Activated effector memory CD4-positive, alpha-beta T cell treated with anti-CD3 and anti-CD28 coated beads, Interleukin-2, amount 50 U/mL, for 16 hours (primary cell): Measurements from ENCODE around the gene TMEM256.
"Not testable (repeated sequence)": the region's sequence is repeated elsewhere in the genome, so short reads cannot be mapped to it uniquely, and the experiment has no call there.

Experiments used
- DNase-seq: peaks from one replicate; pipeline ENCODE4 v3.0.0-alpha.2; 2020

Gene TMEM256

DNA sequence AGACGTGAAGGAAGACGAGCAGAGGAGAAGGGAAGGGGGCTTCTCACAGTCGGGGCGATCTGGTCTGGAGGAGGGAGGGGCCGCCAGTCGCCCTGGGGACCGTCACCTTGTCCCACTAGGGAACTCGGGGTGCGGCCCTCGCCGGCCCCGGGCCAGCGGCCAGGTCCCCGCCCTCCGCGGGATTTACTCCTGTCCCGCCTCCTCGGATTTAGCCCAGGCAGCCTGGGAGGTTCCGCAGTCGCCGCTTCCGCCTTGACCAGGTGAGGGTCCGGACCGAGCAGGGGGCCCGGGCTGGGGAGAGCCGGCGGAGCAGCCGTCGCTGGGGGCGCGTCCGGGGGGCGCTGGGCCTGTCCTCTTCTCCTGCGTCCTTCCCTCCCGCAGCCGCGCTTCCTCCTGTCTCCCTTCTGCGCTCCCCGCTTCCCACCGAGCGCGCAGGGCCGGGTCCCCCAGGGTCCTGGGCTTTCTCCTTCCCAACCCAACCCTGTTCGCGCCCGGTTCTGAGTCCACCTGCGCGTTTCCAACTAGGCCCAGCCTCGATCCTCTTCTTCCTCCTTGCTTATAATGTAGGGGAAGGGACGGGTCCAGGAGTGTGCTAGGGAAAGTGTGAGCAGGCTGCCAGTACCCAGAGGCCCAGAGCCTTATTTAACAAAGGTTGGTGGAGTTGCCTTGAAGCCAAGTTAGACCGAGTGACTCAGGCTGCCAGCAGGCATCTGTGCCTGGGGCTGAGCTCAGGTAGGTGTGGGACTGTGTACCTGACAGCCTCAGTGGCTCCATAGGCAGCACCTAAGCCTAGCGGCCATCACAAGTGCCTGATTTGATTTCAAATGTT, 22.8 kb downstream of the TMEM256 start, which contains the start of gene TNK1:
TNK1 (plus strand) TSS at position 235 of the 829 bp plus-strand sequence. CDS start 1,838 bp downstream, outside the sequence.
- DNase-seq: no peak

DNA sequence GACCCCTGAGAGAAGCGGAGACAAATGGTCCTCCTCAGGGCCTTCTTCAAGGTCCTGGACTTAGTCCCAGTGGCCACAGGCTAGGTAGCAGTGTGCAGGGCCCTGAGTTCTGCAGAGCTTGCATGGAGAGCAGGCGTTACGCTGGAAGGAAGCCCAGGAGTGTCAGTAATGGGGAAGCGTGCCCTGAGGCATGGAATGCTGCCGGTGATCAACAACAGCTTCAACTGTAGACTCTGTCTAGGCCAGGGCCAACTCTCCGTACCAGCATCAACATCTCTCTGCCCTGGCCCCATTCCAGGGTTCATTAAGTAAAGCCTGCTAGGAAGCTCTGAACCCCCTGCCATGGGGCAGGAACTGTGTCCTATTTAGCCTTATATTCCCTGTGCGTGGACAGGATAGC, 23.6 kb downstream of the TMEM256 start:
- DNase-seq: no peak

DNA sequence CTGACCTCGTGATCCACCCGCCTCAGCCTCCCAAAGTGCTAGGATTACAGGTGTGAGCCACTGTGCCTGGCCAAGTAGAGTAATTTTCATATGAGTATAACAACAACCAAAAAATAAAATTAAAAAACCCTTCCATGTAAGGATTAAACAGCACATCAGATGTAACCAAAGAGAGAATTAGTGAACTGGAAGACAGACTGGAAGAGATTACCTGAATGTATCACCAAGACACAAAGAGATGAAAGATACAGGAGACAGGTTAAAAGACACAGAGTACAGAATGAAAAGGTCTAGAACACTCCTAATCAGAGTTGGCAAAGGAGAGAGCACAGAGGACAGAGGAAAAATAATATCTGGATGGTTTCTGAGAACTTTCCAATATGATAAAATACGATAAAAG, 24.8 kb downstream of the TMEM256 start:
- no peak for DNase-seq

DNA sequence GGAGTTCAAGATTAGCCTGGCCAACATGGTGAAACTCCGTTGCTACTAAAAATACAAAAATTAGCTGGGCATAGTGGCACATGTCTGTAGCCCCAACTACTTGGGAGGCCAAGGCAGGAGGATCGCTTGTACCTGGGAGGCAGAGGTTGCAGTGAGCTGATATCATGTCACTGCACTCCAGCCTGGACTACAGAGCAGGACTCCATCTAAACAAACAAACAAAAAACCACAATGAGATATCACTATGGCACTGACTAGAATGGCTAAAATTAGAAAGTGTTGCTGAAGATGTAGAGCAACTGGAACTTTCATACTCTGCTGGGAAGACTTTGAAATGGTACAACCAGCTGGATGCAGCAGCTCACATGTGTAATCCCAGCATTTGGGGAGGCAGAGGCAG, 29.5 kb downstream of the TMEM256 start:
- no peak for DNase-seq

DNA sequence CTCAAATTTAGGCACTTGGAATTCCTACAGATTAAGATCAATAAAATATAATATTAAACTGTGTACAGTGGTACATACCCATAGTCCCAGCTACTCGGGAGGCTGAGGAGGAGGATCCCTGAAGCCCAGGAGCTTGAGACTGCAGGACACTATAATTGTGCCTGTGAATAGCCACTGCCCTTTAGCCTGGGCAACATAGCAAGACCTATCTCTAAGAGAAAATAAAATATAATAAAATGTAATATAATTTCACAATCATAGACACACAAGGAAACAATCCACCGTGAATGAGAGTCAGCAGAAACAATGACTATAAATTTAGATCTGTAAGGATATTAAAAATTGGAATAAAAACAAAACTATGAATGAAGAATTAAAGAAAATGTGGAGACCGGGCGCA, 33.0 kb downstream of the TMEM256 start:
- no peak for DNase-seq

DNA sequence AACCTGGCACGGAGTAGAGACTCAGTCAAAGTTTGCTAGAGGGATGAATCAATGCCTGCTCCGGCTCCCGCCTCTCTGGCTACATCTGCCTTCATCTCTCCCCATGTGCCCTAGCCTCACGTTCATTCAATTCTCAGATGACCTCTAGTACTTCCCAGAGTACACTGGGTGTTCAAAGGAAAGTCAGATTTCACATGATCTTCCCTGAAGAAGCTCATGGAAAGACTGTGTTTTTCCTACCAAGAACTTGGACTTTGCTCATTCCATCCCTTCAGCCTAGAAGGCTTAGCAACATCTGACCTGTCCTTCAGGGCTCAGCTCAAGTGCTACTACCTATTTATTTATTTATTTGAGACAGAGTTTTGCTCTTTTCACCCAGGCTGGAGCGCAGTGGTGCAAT, 34.1 kb downstream of the TMEM256 start:
- DNase-seq: no peak

DNA sequence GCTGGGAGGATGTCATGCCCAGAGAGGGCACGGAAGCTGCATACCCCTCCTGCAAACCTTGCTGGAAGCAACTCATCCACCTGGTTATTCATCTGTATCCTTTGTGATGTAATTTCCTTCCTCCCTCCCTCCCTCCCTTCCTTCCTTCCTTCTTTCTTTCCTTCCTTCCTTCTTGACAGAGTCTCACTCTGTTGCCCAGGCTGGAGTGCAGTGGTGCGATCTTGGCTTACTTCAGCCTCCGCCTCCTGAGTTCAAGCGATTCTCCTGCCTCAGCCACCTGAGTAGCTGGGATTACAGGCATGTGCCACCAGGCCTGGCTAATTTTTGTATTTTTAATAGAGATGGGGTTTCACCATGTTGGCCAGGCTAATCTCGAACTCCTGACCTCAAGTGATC, 35.3 kb downstream of the TMEM256 start:
- DNase-seq: not testable (repeated sequence)

DNA sequence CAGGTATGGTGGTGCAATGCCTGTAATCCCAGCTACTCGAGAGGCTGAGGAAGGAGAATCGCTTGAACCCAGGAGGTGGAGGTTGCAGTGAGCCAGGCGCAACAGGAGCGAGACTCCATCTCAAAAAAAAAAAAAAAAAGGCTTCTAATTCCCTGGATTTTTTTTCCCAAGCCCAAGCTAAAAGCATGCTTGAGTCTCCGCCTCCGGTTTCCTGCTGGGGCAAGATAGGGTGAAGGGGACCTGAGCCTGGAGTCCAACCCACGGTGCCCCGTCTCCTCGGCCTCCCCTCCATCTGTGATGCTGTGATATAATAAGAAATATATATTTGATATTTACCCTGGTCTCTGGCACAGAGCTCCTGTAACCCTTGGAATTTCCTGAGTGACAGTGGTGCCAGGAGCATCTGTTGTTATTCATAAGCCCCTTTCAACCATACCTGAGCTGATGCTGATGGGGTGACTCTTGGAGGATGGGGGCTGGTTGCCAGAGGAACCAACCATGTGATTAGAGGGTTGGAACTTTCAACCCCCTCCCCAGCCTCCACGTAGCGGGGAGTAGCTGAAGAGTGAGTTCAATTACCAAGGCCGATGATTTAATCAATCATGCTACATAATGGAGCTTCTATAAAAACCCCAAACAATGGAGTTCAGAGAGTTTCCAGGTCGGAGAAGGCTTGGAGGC, 35.8 kb downstream of the TMEM256 start:
- DNase-seq: no peak

DNA sequence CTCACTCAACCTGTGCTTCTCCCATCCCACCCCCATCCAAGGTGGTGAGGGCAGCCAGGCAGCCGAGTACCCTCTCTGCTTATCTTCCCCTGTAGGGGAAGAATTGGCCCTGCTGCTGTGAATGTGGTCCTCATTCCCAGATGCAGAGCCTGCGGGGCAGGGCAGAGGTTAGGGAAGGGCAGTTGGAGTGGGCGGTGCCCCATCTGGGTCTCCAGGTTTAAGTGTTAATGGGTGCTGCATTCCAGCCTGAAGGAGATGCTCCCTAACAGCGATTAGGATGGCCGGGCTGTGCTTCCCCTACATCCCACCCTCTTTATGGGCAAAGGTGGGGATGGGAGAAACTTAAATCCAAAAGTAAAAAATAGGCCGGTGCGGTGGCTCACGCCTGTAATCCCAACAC, 36.8 kb downstream of the TMEM256 start:
- no peak for DNase-seq

DNA sequence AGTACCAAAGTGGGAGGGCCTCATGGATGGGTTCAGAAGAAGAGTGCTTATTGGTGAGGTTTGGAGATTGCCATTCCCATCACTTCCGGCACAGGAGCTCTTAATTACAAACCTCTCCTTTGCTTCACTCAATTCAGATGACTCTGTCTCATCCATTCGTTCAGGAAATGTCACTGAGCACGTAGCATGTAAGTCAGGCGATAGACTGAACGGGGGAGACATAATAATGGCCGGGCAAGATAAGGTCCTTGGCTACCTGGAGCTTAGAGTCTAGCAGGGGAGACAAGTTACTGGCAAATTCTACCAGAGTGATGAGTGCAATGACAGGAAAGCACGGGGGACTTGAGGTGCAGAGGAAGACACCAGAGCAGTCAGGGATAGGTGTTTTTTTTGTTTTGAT, 37.9 kb downstream of the TMEM256 start:
- not testable (repeated sequence) for DNase-seq

DNA sequence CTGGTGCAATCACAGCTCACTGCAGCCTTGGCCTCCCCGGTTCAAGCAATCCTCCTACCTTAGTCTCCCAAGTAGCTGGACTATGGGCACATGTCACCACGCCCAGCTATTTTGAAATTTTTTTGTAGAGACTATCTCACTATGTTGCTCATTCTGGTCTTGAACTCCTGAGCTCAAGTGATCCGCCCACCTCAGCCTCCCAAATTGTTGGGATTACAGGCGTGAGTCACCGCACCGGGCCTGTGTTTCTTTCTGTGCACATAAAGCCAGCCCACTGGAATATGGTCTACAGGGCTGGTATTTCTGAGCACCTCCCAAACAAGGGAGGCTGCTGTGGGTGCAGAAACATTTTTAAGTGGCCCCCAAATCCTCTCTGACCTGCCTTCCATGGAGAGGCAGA, 40.6 kb downstream of the TMEM256 start:
- no peak for DNase-seq

DNA sequence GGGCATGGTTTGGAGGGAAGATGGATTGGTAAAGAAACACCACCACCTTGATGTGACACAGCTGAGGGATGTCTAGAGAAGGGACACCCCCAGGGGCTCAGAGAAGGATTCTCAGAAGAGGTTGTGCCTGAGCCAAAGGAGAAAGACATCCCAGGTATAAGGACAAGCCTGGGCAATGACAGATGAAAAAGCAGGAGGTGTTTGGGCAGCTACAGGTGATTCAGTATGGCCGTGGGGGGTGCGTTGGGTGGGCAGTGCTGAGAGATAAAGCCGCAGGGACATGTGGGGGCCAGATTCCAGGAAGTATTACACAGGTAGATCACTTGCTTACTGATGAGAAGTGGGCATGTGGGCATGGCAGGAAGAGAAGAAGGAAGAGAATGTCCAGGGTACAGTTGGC, 42.0 kb downstream of the TMEM256 start:
- DNase-seq: no peak

DNA sequence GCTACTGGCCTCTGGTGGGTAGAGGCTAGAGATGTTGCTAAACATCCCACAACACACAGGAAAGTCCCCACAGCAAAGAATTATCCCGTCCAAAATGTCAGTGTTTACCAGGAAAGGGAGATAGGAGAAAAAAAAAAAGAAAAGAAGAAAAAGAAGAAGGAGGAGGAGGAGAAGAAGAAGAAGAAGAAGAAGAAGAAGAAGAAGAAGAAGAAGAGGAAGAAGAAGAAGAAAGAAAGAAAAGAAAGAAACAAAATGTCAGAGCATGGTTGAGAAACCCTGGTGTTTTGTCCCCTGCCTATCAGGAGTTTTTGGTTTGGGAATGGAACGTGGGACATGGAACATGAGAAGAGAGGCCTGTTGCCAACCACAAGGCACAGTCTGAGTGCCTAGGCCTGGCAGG, 46.5 kb downstream of the TMEM256 start:
- DNase-seq: no peak

DNA sequence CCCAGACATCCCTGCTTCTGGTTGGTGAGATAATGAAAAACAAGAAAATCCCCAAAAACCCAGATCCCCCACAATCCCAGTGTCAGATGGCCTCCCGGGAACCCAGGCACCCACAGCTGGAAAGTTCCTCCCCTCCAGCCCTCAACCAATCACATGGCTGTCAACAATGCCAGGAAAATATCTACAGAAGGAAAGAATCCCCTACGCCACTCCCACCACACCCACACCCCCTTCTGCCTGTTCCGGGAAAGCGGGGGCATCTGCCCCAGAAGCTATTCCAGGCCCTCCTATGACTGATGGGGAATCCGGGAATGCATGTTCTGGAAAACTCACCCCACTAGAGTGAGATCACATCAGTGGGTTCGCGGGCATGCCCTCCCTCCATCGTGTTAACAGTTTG, 47.1 kb downstream of the TMEM256 start:
- DNase-seq: no peak

DNA sequence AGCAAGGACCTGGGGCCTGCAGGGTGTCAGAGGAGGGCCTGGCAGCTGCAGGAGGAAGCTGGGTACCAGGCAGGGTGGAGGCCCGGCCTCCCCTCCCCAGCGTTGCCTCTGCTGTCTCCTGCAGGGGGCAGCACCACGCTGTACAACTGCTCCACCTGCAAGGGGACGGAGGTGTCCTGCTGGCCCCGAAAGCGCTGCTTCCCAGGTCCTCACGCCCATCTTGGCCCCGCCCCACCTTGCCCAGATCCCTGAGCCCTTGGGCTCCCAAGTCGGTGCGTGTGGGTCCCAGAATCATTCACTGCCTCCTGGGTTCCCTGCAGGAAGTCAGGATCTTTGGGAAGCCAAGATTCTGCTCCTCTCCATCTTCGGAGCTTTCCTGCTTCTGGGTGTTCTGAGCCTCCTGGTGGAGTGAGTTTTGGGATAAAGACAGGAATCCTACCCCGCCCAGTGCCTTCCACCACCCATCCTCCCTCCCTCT, 47.8 kb downstream of the TMEM256 start:
- peak; percentile 94 for DNase-seq

DNA sequence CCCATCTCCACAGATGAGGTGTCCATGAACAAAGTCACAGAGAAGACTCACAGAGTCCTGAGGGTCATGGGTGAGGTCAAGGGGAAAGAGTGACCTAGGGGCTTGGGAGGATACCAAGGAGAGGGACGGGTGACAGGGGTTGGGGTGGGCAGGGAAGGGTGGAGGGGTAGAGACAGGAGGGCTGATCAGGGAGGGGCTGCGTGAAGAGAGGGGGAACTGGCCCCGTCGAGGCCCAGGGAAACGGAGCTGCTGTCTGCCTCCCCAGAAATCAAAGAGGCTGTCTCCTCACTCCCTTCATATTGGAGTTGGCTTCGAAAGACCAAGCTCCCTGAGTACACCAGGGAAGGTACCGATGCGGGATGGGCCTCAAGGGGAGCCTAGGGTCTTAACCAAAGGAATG, 48.3 kb downstream of the TMEM256 start:
- DNase-seq: no peak

DNA sequence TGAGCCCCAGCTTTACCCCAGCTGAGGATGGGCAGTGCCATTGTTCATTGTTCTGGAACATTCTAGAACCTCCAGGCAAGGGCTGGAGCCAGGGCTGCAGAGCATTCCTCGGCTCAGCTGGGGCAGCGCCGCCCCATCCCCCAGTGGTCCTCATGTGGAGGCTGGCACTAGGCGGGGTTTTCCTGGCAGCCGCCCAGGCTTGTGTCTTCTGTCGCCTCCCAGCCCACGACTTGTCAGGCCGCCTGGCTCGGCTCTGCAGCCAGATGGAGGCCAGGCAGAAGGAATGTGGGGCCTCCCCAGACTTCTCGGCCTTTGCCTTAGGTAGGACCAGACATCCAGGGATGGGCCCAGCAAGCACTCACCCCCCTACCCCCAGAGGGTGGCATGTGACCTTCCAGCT, 48.8 kb downstream of the TMEM256 start, which contains the start of gene TMEM95:
TMEM95 (plus strand) TSS at position 104 of the 400 bp plus-strand sequence; CDS start at position 153, 49 bp downstream.
- no peak for DNase-seq

DNA sequence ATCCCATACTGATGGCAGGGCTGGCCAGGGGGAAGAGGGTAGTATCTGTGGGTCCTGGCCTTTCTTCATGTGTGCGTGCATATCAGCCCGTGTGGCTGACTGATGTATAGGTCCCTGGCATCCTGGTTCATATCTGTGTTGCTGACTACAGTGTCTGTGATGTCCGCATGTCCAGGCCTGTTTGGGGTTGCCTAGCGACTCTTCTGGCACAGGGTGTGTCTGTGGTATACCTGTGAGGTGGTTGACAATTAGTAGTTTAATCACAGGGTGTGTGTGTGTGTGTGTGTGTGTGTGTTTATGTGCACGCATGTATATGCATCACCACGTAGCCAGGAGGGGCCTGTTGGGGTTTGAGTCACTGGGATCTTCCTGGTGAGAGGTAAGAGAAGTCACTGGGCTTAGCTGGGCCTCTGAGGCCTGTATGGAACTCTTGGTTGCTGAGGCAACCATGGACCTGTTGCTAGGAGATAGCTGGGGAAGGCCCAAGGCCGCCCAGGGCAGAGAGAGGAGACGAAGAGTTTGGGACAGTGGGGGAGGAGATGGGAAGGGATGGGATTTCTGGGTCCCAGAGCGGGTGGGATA, 49.5 kb downstream of the TMEM256 start:
- no peak for DNase-seq
